KOPT-K1 (cell line): ENCODE data around the gene FAM237A.

Experiments used
- H3K27ac ChIP-seq: fragments of 200-600 bp; sonication (generic); 2 replicates; pipeline ENCODE4 v1.5.1; 2016; ENCODE audit warnings: antibody characterized with exemption, mild to moderate bottlenecking, low read depth, low read length; ENCODE audit not compliant: poor library complexity, severe bottlenecking
- H3K36me3 ChIP-seq: fragments of 200-600 bp; sonication (generic); 2 replicates; pipeline ENCODE4 v1.5.1; 2017; ENCODE audit warnings: antibody characterized with exemption, mild to moderate bottlenecking, low read length, moderate library complexity; ENCODE audit not compliant: insufficient read depth
- H3K9me3 ChIP-seq: fragments of 200-600 bp; sonication (generic); 2 replicates; pipeline ENCODE4 v1.5.1; 2017; ENCODE audit warnings: antibody characterized with exemption, low read length, mild to moderate bottlenecking; ENCODE audit not compliant: insufficient read depth, poor library complexity, severe bottlenecking

FAM237A gene

DNA sequence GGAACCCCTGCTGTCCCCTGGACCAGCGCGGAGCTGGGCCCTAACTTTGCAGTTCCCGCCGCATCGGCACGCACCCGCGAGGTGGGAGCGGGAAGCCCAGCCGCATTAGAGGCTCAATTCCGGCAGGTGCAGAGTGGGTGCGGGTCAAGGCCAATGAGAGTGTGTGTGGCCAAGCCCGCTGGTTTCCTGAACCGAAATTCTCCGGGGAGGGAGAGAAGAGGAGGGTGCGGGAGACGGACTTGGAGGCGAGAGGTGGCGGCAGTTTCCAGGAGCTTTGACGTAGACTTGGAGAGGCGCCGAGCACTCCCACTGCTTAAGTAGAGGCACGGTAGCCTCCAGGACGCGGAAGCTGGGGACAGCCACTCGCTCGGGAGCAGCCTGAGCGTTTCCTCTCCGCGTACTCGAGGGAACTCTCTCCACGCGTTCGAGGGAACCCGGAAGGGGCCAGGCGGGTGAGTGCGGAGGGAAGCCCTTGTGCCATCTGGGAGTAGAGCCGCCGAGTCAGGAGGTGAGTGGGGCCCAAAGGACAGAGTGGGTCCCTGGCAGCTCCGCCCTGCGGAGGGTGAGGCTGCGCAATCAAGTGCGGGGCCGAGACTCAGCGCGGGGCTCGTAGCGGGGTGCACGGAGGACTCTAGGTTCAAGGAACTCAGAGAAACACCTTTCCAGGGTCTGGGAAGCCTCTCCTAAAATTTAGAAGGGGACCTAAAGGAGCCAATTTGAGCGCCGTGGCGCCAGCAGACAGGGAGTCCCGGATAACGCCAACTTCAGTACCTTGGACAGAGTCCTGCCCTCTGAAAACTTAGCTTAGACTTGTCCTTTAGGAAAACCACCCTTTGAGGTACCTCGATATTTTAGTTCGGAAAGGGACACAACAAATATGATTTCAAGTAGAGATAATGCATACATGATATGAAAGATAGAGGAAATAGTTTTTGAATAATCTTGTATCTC, at the start of gene FAM237A:
TSS of gene FAM237A (plus strand) at position 413 of the 951 bp plus-strand sequence. CDS start 1,750 bp downstream, outside the sequence.
- Histone ChIP-seq H3K9me3 (no peaks in the 10 kb centered on the region), H3K27ac (no peak within 1 kb of the TSS), H3K36me3 (no peaks in the 10 kb centered on the region)

DNA sequence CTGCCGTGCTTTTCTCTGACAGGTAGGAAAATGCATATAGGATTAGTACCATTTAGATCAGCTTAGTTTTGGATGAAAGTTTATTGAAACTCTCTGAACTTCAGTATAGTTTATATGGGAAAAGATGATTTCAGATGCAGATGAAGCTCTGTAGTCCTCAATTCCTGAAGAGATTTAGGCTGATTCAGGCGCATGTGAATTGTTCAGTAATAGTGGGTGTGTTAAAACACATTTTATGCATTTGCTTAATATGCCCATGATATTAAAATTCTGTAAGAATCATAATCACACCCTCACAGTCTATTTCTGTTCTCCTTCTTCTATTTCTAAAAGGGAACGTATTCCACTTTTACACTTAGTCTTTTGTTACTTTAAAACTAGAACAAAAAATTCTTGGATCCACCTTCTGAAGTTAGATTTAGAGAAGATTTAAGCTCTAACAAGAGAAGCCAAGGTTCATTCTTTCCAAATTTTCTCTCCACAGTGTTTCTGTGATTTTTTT, 44.5 kb upstream of the FAM237A start:
- Histone ChIP-seq H3K9me3 (no peaks in the 10 kb centered on the region), H3K36me3 (no peaks in the 10 kb centered on the region), H3K27ac (no peak overlapping the region)

DNA sequence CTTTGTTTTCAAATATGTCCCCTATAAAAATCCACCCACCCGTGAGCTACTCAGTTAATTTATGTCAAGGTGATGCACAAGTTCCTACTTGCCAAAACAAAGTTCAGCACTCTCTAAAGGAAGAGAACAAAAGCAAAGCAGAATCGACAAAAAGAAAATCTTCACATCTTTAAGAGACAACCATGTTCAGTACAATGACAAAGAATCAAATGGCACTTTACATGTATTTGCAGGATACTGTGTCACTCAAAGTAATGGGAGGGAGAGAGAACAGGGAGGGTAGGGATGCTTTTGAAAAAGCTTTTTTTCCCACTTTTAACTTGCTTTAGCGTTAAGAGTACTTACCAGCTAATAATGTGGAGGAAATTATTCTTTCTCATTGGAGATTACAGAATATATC, 39.0 kb upstream of the FAM237A start:
- Histone ChIP-seq H3K9me3 (no peaks in the 10 kb centered on the region), H3K27ac (no peak overlapping the region), H3K36me3 (no peaks in the 10 kb centered on the region)

GRCh38 chr2:206610451-206610850, 31.8 kb upstream of the FAM237A start:
- Histone ChIP-seq H3K27ac (no peak overlapping the region), H3K9me3 (no peaks in the 10 kb centered on the region), H3K36me3 (no peaks in the 10 kb centered on the region)

- no peaks in the 10 kb centered on the region for H3K9me3 ChIP-seq
- no peaks in the 10 kb centered on the region for H3K36me3 ChIP-seq
- H3K27ac ChIP-seq = no peak overlapping the region
Measured at GRCh38 chr2:206611191-206611590, 31.1 kb upstream of the FAM237A start.

DNA sequence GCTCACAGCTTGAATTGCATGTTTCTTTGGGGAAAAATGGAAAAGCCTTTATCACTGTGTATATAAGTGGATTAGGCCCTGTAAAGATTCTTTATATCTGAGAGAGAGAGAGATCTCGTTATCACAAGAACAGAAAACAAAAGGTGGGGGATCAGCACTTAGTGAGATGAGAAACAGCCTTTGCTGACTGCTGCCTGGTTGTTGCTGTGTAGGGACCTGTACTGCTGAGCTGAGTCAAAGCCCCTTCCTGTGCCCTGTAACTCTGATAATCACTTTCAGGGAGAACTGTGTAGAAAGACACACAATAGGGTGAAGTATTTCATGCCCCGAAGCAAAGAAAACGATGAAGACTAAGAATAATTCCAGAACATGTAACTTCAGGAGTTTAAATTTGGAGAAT, 30.6 kb upstream of the FAM237A start:
- no peak overlapping the region for H3K27ac ChIP-seq
- no peaks in the 10 kb centered on the region for H3K36me3 ChIP-seq
- no peaks in the 10 kb centered on the region for H3K9me3 ChIP-seq

DNA sequence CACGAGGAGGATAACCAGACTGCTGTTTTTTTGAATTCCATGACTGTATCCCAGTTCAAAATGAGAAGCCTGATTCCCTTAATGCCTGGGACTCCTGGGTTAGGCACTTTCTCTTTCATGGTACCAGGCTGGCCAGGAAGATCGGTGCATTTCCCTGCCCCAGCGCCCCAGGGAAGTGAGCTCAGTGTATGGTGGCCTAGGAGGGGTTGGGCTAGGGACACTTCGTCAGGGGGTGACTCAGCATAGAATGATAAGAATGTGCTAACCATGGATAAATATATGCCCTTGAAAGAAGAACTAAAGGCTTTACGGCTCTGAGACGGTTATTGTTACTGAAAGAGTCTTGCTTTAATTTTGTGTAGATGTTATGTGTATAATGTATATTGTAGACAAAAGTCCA, 27.5 kb upstream of the FAM237A start:
- Histone ChIP-seq H3K27ac (no peak overlapping the region), H3K36me3 (no peaks in the 10 kb centered on the region), H3K9me3 (no peaks in the 10 kb centered on the region)

DNA sequence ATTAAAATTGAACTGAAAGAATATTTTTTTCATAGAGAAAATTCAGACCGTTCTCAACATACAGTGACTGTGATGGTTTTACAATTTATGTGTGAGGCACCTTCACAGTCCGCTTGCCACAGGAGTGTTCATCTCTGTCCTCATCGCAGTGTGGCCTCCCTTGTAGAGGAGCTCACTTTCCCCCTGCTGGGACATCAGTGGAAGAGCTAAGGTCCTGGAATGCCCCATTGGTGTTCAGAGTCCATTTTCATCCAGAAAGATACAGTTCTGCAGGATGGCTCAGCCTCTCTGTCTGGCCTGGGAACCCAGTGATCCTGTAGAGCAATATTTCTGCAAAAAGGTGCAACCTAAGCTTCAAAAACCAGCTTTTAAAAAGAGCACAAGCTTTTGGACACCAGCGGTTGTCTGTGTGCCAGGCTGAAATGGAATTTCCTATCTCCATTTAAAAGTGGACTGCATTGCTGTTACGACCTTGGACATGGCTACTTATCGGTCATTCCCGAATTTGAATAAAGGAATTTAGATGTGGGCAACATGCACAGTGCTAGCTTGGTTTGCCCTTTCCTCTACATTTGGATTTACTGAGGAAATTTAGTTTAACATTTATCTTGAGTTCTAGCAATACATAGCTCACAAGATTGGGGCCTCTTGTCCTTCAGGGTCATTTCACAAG, 26.7 kb upstream of the FAM237A start:
- Histone ChIP-seq H3K36me3 (no peaks in the 10 kb centered on the region), H3K27ac (no peak overlapping the region), H3K9me3 (no peaks in the 10 kb centered on the region)

DNA sequence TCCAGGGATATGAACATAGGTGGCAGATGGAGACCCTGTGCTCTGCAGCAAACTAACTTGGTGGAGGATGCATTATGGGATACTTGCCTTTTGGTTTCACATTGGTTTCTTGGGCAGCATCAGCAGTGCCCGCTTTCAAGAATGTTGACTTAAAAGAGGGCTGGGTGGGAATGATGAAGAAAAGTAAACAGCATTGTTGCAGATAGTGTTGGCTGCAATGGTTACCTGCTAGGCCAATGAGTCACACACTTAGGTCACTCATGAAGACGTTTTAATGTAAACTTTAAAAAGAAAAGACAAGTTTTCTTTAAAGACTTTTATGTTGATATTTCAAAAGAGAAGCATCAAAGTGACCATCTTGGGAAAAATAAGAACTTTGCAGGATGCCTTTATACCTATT, 26.1 kb upstream of the FAM237A start:
- no peaks in the 10 kb centered on the region for H3K36me3 ChIP-seq
- no peaks in the 10 kb centered on the region for H3K9me3 ChIP-seq

GRCh38 chr2:206619011-206619410, 23.3 kb upstream of the FAM237A start:
- no peaks in the 10 kb centered on the region for H3K9me3 ChIP-seq
- H3K27ac ChIP-seq = no peak overlapping the region
- no peaks in the 10 kb centered on the region for H3K36me3 ChIP-seq

More for the DNA sequence above, 26.1 kb upstream of the FAM237A start:
- H3K27ac ChIP-seq = no peak overlapping the region

- Histone ChIP-seq H3K27ac (no peak overlapping the region), H3K9me3 (no peaks in the 10 kb centered on the region), H3K36me3 (no peaks in the 10 kb centered on the region)
Measured at GRCh38 chr2:206626108-206626507, 16.2 kb upstream of the FAM237A start.

GRCh38 chr2:206627632-206628031, 14.7 kb upstream of the FAM237A start:
- no peaks in the 10 kb centered on the region for H3K9me3 ChIP-seq
- no peaks in the 10 kb centered on the region for H3K36me3 ChIP-seq
- no peak overlapping the region for H3K27ac ChIP-seq

DNA sequence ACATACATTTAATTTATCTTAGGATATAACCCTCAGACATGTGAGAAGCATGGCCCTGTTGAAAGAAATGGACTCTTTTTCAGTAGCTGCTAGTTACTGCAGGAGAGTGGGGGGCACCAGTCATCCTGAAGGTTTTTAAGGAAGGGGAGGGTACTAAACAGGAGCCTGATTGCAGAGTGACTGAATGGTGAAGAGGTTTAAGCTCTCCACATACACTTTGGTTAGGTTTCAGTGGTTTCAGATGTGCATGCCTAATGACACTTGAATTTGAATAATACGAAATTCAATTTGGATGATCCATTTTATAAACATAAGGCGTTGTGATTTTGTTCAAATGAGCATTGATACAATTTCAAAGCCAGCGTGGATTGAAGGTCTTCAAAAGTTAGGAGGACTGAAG, 10.9 kb upstream of the FAM237A start:
- Histone ChIP-seq H3K27ac (no peak overlapping the region), H3K36me3 (no peaks in the 10 kb centered on the region), H3K9me3 (no peaks in the 10 kb centered on the region)

- no peak overlapping the region for H3K27ac ChIP-seq
- H3K9me3 ChIP-seq = no peaks in the 10 kb centered on the region
- no peaks in the 10 kb centered on the region for H3K36me3 ChIP-seq
Measured at GRCh38 chr2:206635015-206635414, 7.3 kb upstream of the FAM237A start.

DNA sequence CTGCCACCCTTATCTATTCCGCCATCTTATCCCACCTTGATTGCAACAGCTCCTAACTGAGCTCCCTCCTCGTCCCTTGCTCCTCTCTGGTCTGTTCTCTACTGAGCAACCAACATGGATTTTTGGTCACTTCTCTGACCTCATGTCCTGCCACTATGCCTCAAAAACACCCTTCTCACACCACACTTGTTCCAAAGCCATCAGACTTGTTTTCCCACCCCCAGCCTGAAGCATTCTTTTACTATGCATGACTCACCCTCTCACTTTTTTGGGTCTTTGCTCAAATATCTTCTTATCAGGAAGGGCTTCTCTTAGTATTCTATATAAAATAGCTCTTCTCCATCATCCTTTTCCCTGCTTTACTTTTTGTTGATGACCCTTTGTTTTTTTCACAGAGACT, 2.7 kb upstream of the FAM237A start:
- Histone ChIP-seq H3K9me3 (no peaks in the 10 kb centered on the region), H3K36me3 (no peaks in the 10 kb centered on the region), H3K27ac (no peak overlapping the region)
